Adrenal gland (tissue), 12 donors: ENCODE measurements around the gene RET. TPM values are rescaled to one million over a fixed set of nuclear protein-coding genes. Genes with fewer than 3 reads are reported as not detected.

Experiments used
- DNase-seq, 7 donors: peaks; one replicate each; pipeline ENCODE4 v3.0.0-alpha.2; 2019 to 2020
- H3K27ac ChIP-seq, 5 donors: fragments of 200-600 bp; sonication (generic) in 4 of 5; 1 replicate in 3 of 5; 2 replicates in 2 of 5; pipeline versions ENCODE4 v1.5.1 to v1.8.0; 2016 to 2020; ENCODE audit warnings: mild to moderate bottlenecking in 1 of 5
- H3K27me3 ChIP-seq: fragments of 200-600 bp; 2 replicates; pipeline ENCODE4 v1.8.0; 2021
- H3K36me3 ChIP-seq, 2 donors: fragments of 200-600 bp; replicated peaks in 1 of 2; 1 replicate in 1 of 2; 2 replicates in 1 of 2; pipeline versions ENCODE4 v1.5.1 to v1.8.0; 2018 to 2022
- H3K4me1 ChIP-seq, 2 donors: fragments of 200-600 bp; replicated peaks in 1 of 2; 1 replicate in 1 of 2; 2 replicates in 1 of 2; pipeline versions ENCODE4 v1.5.1 to v1.8.0; 2018 to 2021
- H3K4me3 ChIP-seq, 4 donors: fragments of 200-600 bp; sonication (generic) in 3 of 4; one replicate each; pipeline ENCODE4 v1.5.1; 2016 to 2018
- H3K9me3 ChIP-seq, 3 donors: fragments of 200-600 bp; sonication (generic) in 1 of 3; replicated peaks in 1 of 3; 1 replicate in 2 of 3; 2 replicates in 1 of 3; pipeline versions ENCODE4 v1.5.1 to v1.8.0; 2016 to 2021
- POLR2A ChIP-seq, 2 donors: fragments of 450-650 bp; IDR thresholded peaks; one replicate each; pipeline ENCODE4 v1.6.1; 2017; ENCODE audit warnings: antibody characterized with exemption in 2 of 2, mild to moderate bottlenecking in 2 of 2, moderate library complexity in 1 of 2
- WGBS, 4 donors: extraction: QIAGEN DNeasy Blood & Tissue Kit in 2 of 4; methylation state at CpG; one replicate each; pipeline versions ENCODE4 v1.1.5 to v1.1.7; 2013 to 2017; 5-methylcytosine and 5-hydroxymethylcytosine counted together
- intact Hi-C, 2 donors: fragments of 100-400 bp; cut with DNase I; formaldehyde crosslinking; loops; one replicate each; pipeline versions ENCODE4 v1.14.1 to v1.15.0; 2022 to 2023
- polyA plus RNA-seq, 3 donors: library from polyadenylated mRNA; stranded (reverse); fragments of 200-250 nt in 2 of 3; fragments of 350-450 nt in 1 of 3; fragmentation: Illumina TruSeq in 1 of 3; extraction: RNeasy Lipid Tissue Mini Kit (QIAGEN cat#74804) in 1 of 3; gene quantifications; one replicate each; pipeline ENCODE4 v1.2.3, GENCODE V29; 2013 to 2014
- total RNA-seq, 9 donors: library from RNA; depleted of rRNA in 4 of 9; stranded (reverse); fragments of >200 nt in 4 of 9; fragments of 120-200 nt in 1 of 9; fragmentation: NEBNext Ultra II Directional in 1 of 9; extraction: Animal tissue kit (Norgen Biotek cat#: 25700) in 1 of 9; gene quantifications; one replicate each; pipeline versions ENCODE4 v1.1.0 to v1.2.4, GENCODE V29; 2013 to 2023
- TF ChIP-seq, protein P1 (sequence below), 6 experiments: fragments of 450-650 bp in 4 of 6; fragments of 200-600 bp in 2 of 6; sonication (generic) in 1 of 6; IDR thresholded peaks; 1 replicate in 5 of 6; 2 replicates in 1 of 6; pipeline versions ENCODE4 v1.5.1 to v1.8.0; 2016 to 2021; ENCODE audit warnings: antibody characterized with exemption in 6 of 6, mild to moderate bottlenecking in 2 of 6, moderate library complexity in 1 of 6
- donor health status: healthy with polysubstance abuse.
- donor health status: Bipolar disorder and iron deficiency.
- donor health status: DM: yes; HTN: yes; CAD: no.
- donor health status: DM: no; HTN: no; CAD: no.
- donor health status: DM: no; HTN: no; CAD: no.
- donor health status: DM: yes; HTN: yes; CAD: no.

The RET gene
- total and polyA plus RNA-seq, 12 donors: 1.6 to 43.6 (median 6.0) TPM

GRCh38 chr10:43131906-43132305 lies 55.0 kb downstream of the RET start:
- no peaks in the 10 kb centered on the region for H3K27me3 ChIP-seq

GRCh38 chr10:43132867-43133787 lies 56.3 kb downstream of the RET start:
- Histone ChIP-seq H3K4me3 (no peak overlapping the region), H3K9me3 (no peaks in the 10 kb centered on the region), H3K27ac (no peak overlapping the region), H3K36me3 (no peaks in the 10 kb centered on the region), H3K27me3 (no peaks in the 10 kb centered on the region), H3K4me1 (peaks cover 6 to 7% of the 10 kb centered on the region in 2 donors)
- peak in 1 of 7 donors; percentile 45 for DNase-seq
- WGBS, 4 donors: 60 to 86% (median 73%) methylated on average over 3 of the region's 3 CpGs
- no peak for TF ChIP-seq POLR2A (IDR thresholded peaks at IDR 0.05)
- TF ChIP-seq, protein P1, sequence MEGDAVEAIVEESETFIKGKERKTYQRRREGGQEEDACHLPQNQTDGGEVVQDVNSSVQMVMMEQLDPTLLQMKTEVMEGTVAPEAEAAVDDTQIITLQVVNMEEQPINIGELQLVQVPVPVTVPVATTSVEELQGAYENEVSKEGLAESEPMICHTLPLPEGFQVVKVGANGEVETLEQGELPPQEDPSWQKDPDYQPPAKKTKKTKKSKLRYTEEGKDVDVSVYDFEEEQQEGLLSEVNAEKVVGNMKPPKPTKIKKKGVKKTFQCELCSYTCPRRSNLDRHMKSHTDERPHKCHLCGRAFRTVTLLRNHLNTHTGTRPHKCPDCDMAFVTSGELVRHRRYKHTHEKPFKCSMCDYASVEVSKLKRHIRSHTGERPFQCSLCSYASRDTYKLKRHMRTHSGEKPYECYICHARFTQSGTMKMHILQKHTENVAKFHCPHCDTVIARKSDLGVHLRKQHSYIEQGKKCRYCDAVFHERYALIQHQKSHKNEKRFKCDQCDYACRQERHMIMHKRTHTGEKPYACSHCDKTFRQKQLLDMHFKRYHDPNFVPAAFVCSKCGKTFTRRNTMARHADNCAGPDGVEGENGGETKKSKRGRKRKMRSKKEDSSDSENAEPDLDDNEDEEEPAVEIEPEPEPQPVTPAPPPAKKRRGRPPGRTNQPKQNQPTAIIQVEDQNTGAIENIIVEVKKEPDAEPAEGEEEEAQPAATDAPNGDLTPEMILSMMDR (IDR thresholded peaks at IDR 0.05): no peak
- intact Hi-C loops: loop anchor here in 1 of 2 donors (10.0 kb wide), 1 partner anchor 92 kb away; no protein-coding TSS in a partner anchor

More at GRCh38 chr10:43131906-43132305, 55.0 kb downstream of the RET start:
- H3K4me1 ChIP-seq: peaks cover 3% of the 10 kb centered on the region in 2 donors
- no peak overlapping the region for H3K4me3 ChIP-seq
- H3K9me3 ChIP-seq: no peaks in the 10 kb centered on the region
- TF ChIP-seq POLR2A (IDR thresholded peaks at IDR 0.05): no peak
- TF ChIP-seq, protein P1 (IDR thresholded peaks at IDR 0.05): no peak
- H3K27ac ChIP-seq: no peak overlapping the region
- intact Hi-C loops: loop anchor here in 1 of 2 donors (10.0 kb wide), 1 partner anchor 93 kb away; no protein-coding TSS in a partner anchor
- H3K36me3 ChIP-seq: no peaks in the 10 kb centered on the region
- peak in 1 of 7 donors; percentile 49 for DNase-seq
- WGBS, 4 donors: 70 to 90% (median 87%) methylated on average over 3 to 6 of the region's 6 CpGs

- TF ChIP-seq POLR2A (IDR thresholded peaks at IDR 0.05): no peak
- TF ChIP-seq, protein P1 (IDR thresholded peaks at IDR 0.05): no peak
- H3K36me3 ChIP-seq: no peaks in the 10 kb centered on the region
- H3K27ac ChIP-seq: no peak overlapping the region
- whole genome bisulfite sequencing, 4 donors: 89 to 95% (median 92%) methylated on average over 5 of the region's 5 CpGs
- no peak overlapping the region for H3K4me3 ChIP-seq
- no peaks in the 10 kb centered on the region for H3K9me3 ChIP-seq
- no peak for DNase-seq
- intact Hi-C loops: loop anchor here in 1 of 2 donors (10.0 kb wide), 1 partner anchor 90 kb away; no protein-coding TSS in a partner anchor
- H3K4me1 ChIP-seq: peaks cover 6 to 11% of the 10 kb centered on the region in 2 donors
- no peaks in the 10 kb centered on the region for H3K27me3 ChIP-seq
Observed at GRCh38 chr10:43134126-43134905, 57.4 kb downstream of the RET start.

DNA sequence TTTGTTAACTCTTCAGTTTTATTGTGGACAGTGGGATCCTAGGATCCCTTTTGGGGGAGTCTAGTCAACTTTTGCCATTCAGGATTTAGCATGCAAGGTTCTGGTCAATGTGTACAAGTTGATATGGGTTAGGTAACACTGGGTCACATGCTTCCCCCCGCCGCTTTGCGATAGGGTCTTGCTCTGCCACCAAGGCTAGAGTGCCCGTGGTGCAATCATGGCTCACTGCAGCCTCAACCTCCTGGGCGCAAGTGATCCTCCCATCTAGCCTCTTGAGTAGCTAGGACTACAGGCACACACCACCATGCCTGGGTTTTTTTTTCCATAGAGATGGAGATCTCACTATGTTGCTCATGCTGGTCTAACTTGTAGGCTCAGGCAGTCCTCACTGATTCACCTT lies 58.2 kb downstream of the RET start:
- DNase-seq: peak in 1 of 7 donors; percentile 51
- Histone ChIP-seq H3K27me3 (no peaks in the 10 kb centered on the region), H3K9me3 (no peaks in the 10 kb centered on the region), H3K27ac (no peak overlapping the region), H3K36me3 (no peaks in the 10 kb centered on the region), H3K4me3 (no peak overlapping the region), H3K4me1 (peaks cover 6 to 19% of the 10 kb centered on the region in 2 donors)
- intact Hi-C loops: loop anchor here in 1 of 2 donors (10.0 kb wide), 1 partner anchor 90 kb away; no protein-coding TSS in a partner anchor
- WGBS, 4 donors: 81 to 97% (median 91%) methylated on average over 5 of the region's 5 CpGs
- TF ChIP-seq, protein P1 (IDR thresholded peaks at IDR 0.05): no peak
- TF ChIP-seq POLR2A (IDR thresholded peaks at IDR 0.05): no peak
